HG03442 (cell line): Measurements from ENCODE around the gene SNED1.

Experiments
- ATAC-seq: cut with Tn5 transposase; IDR thresholded peaks from one replicate; pipeline ENCODE4 v1.9.1; 2021; ENCODE audit warnings: mild to moderate bottlenecking, moderate library complexity; ENCODE audit not compliant: unreplicated experiment

Gene SNED1

GRCh38 chr2:241020629-241021190, 22.3 kb downstream of the SNED1 start:
- ATAC-seq = no peak

- no peak for ATAC-seq
These were observed 27.2 kb downstream of the SNED1 start for GRCh38 chr2:241025639-241026038.

GRCh38 chr2:241029599-241030332, 31.3 kb downstream of the SNED1 start:
- ATAC-seq = no peak

- no peak for ATAC-seq
These were observed 31.9 kb downstream of the SNED1 start for GRCh38 chr2:241030333-241030680.

- no peak for ATAC-seq
These were observed 32.5 kb downstream of the SNED1 start for GRCh38 chr2:241030883-241031282.

- no peak for ATAC-seq
These were observed 33.2 kb downstream of the SNED1 start for GRCh38 chr2:241031436-241032165.

GRCh38 chr2:241033336-241033987, 35.0 kb downstream of the SNED1 start:
- ATAC-seq = no peak

DNA sequence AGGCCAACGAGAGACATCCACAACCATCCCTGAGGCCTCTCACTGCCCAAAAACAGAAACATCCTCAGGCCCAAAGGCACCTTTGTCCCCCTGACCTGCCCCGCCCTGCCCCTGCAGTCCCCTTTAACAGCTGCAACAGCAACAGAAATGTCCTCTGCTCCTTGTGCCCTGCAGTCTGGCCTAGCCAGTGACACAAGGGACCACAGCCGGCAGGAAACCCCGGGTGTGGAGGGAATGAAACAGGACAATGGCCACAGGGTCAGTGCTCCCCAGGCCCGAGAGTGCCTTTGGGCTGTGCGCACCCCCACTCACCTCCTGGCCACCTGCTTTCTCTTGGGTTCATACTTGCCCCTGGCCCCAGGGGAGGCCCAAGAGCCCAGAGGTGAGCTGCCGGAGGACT, 35.6 kb downstream of the SNED1 start:
- ATAC-seq = no peak

DNA sequence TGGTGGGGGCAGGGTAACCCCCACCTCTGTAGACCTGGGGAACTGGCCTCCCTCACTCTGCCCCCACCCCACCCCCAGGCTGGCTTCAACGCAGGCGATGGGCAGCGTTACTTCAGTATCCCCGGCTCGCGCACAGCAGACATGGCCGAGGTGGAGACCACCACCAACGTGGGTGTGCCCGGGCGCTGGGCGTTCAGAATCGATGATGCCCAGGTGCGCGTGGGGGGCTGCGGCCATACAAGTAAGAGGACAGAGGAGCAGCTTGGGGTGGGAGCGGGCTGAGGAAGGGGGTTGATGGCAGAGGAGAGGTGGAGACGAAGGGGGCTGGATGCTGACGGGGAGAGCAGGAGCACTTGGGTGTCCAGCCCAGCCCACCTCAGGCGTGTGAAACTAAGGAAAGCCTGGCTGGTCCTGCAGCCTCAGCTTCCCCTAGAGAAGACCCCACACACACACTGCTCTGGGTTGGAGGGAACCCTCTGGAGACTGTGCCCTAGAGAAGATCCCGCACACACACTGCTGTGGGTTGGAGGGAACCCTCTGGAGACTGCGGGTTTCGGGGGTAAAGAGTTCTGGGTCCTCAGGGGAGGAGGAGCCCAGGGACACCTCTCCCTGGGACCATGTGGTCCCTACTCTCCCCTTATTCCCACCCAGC, 36.2 kb downstream of the SNED1 start:
- no peak for ATAC-seq

GRCh38 chr2:241035142-241035817, 36.9 kb downstream of the SNED1 start:
- ATAC-seq = no peak

- no peak for ATAC-seq
These were observed 37.5 kb downstream of the SNED1 start for GRCh38 chr2:241035818-241036396.

DNA sequence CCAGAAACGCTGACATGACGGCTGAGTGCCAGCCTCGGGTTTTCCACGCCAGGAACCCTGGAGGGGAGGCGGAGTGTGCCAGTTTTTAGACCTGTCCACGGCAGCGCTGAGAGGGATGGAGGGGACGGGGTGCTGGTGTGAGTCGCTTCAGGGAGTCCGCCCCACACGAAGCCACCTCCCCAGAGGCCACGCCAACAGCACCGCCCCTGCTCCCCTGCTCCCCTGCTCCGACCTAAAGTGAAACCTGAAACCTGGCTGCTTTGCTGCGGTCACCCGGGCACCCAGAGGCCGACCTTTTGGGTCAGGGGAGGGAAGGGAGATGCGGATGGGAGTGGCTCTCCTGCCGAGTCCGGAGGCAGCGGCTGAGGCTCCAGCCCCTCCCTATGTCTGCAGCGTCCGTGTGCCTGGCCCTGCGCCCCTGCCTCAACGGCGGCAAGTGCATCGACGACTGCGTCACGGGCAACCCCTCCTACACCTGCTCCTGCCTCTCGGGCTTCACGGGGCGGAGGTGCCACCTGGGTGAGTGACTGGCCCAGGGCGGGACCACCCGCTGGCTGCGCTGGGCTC, 38.1 kb downstream of the SNED1 start:
- ATAC-seq = peak; percentile 74

DNA sequence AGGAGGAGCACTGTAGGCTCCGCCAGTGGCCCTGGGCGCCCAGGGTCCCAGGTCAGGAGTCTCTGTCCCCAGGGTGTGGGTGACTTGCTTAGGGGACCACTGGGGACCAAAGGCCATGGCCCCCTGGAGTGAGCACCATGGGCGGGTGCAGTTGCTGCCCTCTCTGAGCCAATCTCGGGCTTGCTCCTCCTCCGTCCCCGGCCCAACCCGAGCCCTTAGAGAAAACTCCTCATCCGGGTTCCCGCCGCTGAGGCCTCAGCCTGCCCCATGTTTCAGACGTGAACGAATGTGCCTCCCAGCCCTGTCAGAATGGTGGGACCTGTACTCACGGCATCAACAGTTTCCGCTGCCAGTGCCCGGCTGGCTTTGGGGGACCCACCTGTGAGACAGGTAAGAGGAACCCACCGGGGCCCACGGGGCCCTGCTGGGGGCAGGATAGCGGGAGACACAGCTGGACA, 38.6 kb downstream of the SNED1 start:
- ATAC-seq = peak; percentile 15

DNA sequence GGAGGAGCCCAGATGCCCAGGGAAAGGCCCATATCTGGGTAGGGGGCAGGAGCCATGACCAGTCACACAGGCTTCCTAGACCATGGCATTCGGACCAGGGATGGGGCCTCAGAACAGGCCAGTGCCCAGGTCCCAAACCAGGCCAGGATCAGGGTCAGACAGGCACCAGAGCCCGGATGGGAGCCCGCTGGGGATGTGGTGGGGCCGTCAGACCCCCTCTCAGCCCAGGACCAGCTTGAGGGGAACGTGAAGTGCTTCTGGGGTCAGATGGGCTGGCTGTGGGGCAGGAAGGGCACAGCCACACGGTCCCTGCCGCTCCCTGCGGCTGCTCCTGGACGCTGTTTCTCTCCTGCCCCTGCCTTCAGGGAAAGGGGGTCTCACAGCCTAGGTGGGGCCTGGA, 39.1 kb downstream of the SNED1 start:
- no peak for ATAC-seq

DNA sequence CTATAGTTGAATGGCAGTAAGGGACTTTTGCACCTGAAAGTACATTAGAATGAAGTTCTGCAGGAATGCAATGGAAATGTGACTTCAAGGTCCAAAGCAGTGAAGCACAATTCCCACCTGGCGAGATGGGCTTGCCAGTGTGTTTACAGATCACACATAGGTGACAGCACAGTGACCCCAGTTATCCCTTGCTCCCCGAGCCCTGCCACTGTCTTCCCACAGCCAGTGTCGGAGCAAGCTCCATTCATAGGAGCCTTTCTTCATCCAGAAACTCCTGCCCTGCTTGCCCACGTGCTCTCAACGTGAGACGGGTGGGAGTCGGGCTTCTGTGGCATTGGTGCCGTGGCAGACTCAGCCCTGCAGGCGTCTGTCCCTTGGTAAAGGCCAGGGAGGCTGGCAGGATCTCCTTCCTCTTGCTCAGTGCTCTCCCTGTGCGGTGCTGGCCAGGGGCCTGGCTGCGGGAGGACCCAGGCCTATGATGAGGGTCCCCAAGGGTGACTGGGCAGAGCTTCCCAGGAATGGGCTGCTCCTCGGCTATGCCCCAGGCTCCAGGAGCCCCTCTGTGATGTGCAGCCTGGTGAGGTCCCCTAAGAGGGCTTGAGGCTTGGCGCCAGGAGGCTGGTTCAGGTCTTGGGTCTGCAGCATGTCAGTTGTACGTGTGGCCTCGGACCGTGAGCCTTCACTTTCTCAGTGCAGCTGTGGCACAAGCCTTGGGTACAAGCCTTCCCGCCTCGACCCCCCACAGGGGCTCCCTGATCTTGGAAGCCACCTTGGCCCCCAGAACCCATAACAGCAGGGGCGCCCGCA, 40.2 kb downstream of the SNED1 start:
- no peak for ATAC-seq

- ATAC-seq = no peak
These were observed 41.0 kb downstream of the SNED1 start for GRCh38 chr2:241039416-241039815.

DNA sequence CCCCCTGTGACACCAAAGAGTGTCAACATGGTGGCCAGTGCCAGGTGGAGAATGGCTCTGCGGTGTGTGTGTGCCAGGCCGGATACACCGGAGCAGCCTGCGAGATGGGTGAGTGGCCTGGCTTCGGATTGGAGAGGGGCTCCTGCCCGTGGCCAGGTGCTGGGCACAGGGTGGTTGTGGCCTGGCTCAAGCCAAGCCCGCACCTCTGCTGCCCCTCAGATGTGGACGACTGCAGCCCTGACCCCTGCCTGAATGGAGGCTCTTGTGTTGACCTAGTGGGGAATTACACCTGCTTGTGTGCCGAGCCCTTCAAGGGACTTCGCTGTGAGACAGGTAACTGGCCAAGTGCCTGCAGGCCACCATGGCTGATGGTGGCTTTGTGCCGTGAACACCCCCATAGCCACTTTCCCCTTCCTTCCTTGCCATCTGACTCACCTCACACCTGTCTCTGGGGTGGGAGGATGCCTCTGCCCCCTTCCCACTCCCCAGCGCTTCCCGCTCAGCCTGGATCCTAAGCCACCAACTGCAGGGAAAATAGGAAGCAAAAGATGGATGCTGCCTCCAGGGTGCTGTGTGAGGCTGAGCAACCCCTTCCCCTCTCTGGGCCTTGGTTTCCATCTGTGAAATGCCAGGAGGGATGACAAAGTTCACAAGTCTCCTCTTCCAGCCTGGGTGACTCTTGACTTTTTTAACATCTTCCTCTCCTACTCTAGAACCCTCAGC, 41.8 kb downstream of the SNED1 start:
- no peak for ATAC-seq

- ATAC-seq = peak; percentile 55
These were observed 43.3 kb downstream of the SNED1 start for GRCh38 chr2:241041589-241042158.
